HG03469 (cell line): ENCODE data around the gene SHB.
"Not testable (repeated sequence)": the region's sequence is repeated elsewhere in the genome, so short reads cannot be mapped to it uniquely, and the experiment has no call there.

Experiments used
- ATAC-seq: cut with Tn5 transposase; IDR thresholded peaks from one replicate; pipeline ENCODE4 v1.9.1; 2021; ENCODE audit warnings: mild to moderate bottlenecking, moderate library complexity, moderate number of reproducible peaks; ENCODE audit not compliant: unreplicated experiment

The SHB gene

GRCh38 chr9:37921546-37922300 lies 147.3 kb downstream of the SHB start:
- ATAC-seq: no peak

DNA sequence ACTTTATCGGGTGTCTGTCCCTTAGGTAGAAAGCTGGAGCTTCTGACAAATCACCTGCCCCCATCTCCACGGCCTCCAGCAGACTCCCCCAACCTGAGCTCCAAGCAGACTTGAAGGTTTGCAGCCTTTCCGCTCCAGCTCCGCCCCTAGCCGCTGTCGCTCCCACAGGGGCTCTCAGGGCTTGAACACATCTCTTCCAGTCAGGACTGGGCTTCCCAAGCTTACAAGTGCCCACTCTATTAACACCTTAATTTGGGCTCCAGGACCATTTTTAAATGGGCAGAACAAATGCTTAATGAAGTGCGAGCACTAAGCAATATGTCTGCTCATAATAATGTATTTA lies 147.9 kb downstream of the SHB start:
- no peak for ATAC-seq

DNA sequence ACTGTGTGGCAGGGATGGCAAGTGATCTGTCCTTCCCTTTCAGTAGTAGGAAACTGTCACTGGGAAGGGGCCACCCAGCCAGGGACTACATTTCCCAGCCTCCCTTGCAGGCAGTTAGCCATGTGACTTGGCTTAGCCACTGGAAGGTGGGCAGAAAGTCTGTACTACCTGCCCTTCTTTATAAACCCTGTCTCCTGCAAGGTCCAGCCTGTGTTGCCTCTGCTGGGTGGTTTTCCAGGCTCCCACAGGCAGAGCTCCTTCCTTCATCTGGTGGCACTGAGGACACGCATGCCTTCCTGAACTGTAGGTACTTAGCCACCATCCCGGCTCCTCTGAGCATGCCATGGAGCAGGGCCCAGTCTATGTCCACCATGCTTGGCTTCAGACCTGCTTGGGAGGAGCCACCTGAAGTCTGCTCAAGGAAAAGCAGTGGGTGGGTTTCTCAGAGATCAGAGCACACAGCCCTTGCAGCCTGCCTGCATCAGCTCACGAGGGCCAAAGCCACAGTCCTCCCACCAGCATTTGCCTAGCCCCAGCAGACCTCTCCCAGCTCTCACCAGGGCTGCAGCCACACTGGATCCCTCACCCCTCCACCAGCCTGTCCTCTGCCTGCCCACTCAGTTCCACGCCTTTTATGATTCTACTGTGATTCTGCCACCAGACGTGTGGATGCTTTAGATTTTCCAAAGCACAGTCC lies 148.4 kb downstream of the SHB start:
- peak; percentile 60 for ATAC-seq

DNA sequence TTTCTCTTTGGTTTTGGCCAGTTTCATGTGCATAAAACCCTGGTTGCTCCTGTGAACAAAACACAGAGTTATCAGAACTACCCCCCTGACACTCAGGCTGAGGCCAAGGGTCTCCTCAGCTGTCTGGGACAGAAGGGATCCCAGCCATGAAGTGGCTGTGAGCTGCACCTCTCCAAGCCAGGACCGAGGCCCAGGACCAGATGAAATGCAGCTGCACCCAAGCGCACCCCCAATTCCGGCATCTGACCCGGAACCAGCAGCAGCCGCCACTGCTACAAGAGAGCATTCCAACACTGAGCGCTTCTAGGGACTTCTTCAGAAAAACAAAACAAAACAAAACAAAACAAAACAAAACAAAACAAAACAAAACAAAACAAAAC lies 149.1 kb downstream of the SHB start:
- no peak for ATAC-seq

DNA sequence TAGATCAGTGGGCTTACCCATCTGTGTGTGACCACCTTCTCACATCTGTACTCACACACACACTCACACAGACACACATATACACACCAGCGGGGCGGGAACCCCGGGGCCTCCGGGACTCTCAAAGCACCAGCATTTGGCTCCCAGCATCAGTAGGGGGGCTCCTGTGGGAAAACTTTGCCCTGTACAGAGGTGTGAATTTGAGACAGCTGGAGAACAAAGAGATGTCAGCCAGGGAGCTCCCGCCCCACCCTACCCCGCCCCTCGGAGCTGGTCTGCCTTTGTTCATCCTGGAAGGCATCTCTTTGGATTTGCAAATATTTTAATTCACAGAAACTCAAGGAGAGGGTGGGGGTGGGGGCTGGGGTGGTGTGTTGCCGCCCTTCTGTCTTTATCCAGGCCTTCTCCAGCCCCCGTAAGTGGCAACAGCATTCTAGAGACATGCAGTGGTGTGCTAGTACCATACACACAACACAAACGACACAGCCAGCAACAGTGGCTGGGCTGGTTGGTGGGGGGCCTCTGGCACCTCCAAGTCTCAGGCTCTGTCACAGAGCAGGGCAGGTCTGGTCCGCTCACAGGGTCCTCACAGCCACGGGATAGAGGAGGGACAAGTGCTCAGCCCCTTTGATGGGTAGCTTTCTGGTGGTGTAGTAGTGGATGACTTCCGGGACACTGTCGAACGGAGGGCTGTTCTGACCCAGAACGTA lies 149.6 kb downstream of the SHB start:
- no peak for ATAC-seq

- ATAC-seq: no peak
Measured at GRCh38 chr9:37918665-37919170, 150.3 kb downstream of the SHB start.

- no peak for ATAC-seq
Measured at GRCh38 chr9:37917801-37918664, 151.0 kb downstream of the SHB start.

DNA sequence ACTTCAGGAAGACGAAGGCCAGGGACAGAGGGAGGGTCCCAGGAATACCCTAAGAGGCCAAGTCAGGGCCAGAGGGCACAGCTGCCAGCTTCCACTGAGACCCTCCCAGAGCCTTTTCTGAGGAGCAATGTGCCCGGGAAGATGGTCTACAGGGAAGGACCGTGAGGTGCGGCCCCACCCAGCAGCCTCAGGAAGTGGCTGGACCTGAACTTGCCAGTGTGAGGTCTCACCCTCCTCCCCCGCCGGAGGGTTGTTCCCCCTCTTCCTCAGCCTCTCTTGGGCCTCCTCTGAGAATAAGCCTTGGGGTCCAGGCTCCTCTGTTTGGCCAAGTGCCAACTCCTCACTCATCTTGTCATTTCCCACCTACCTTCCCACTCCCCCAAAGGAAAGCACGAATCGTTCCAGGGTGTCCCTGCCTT lies 151.7 kb downstream of the SHB start:
- ATAC-seq: no peak

- ATAC-seq: no peak
Measured at GRCh38 chr9:37916471-37917312, 152.3 kb downstream of the SHB start.

- no peak for ATAC-seq
Measured at GRCh38 chr9:37915911-37916470, 153.0 kb downstream of the SHB start.

DNA sequence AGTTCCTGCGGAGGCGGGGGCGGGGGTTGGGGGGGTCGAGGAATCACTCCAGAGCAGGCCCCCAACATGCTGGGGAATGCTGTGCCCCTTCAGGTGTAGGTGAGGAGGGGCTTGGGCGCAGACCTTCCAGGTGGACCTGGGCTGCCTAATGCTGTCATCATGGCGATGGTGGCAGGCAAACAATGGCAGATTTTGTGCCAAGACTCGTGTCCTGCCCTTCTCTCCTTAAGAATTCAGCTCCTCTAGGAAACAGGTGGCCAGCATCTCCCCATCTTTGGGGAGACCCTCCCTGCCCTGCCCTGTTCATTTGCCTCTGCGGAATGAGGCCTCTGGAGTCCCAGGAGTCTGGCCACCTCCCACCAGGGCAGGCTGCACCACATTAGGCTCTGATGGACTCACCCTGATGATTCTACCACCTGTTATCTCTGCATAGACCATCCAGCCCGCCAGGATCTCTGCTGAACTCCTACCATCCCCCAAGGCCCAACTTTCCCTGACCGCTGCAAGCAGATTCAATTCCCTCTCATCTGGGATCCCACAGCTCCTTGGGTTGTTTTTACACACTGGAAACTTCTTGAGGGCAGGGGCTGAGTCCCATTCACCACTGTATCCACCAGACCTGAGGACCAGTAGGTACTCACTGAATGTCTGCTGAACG lies 154.2 kb downstream of the SHB start:
- ATAC-seq: no peak

DNA sequence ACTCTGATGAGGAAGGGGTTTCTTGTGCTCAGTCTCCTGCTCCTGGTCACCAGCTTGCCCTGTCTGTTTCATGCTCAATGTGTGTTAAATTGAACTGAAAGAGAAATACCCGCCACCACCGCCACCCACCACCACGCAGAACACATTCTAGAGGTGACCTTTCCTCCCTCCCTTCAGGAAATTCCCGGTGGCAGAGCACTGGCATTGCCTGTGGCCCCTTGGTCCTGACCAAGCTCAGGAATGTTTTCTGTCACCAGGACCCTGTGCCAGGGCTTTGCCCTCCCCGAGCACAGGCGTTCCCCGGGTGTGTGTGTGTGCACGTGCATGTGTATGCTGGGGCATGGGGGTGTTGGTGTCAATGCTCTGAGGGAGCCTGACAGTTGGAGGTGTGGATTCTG lies 154.9 kb downstream of the SHB start:
- ATAC-seq: no peak

DNA sequence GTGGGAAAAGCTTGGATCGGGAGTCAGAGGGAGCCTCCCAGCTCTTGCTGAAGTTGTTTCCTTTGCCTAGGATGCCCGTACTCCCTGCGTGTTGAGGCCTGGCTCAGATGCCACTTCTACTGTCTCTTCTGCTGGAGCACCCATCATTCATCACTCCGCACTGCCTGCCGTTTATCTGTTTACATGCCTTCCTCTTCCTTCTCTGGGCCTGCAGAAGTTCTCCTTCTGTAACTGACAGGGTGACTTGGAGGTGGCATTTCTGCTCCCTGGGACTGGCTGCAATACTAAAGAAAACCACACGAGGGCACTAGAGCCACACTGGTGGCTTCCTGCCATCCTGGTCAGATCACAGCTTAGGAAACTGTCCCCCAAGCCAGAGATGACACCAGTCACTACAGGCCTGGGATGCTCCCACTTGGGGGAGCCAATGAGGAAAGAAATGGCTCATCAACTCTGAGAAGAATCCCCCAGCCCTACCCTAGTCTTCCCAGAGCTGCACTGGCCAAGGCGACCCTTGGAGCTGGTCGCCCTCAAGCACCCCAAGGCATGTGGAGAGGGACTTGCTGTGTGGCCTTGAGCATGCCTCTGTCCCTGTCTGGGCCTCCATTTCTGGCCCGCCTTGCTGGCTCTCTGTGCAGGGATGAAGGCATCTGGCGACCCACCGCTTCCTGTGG lies 155.4 kb downstream of the SHB start:
- ATAC-seq: peak; percentile 76

DNA sequence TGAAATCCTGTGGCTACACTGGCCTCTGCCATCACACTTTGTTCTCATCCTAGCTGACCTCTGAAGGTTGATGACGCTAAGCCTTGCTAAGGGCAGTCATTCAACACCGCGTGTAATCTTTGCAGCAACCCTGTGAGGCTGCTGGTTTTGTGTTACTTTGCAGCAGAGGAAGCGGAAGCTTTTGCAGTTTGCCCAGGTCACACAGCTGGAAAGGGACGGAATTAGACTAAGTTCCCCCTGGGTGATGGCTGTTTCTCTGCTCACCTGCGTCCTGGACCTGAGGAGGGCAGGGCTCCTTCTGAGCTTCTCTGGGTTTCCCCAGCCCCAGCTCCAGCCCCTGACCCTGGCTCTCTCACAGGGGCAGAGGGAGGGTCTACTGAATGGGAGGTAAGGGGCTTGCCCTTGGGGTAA lies 157.8 kb downstream of the SHB start:
- no peak for ATAC-seq

DNA sequence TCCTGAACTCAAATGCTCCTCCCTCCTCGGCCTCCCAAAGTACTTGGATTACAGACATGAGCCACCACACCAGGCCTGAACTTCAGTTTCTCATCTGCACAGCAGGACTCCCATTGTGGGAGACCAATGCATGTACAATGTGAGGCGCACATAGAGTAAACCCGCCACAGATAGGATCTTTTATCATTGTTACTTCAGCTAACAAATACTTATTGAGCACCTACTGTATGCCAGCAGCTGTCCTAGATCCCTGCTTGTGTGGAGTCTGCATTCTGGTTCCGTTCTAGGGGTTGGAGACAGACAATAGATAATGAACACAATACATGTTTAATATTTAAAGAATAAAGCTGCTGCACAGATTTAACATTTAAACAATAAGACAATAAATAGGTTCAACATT lies 158.8 kb downstream of the SHB start:
- ATAC-seq: no peak

DNA sequence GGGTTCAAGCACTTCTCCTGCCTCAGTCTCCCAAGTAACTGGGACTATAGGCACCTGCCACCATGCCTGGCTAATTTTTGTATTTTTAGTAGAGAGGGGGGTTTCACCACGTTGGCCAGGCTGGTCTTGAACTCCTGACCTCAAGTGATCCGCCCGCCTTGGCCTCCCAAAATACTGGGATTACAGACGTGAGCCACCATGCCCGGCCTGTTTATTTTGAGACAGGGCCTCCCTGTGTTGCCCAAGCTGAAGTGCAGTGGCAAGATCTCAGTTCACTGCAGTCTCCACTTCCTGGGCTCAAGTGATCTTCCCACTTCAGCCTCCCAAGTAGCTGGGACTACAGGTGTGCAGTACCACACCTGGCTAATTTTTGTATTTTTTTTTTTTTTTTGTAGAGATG lies 159.2 kb downstream of the SHB start:
- not testable (repeated sequence) for ATAC-seq

DNA sequence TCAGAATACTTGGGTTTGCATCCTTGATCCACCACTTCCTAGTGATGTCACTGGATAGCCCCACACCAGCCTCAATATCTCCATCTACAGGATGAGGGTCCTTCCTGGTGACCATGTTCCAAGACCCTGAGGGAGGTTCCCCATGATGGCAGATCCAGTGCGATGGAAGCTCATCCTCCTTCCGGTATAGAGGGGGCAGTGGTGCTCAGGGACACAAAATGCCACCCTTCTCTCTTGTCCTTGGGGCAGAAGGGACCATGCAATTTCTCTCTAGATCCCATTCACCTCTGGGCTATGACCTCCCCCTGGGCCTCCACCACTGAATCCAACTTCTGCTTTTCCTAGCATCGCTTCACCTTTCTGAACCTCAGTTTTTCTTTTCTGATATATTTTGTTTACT lies 159.7 kb downstream of the SHB start:
- ATAC-seq: no peak

- no peak for ATAC-seq
Measured at GRCh38 chr9:37908698-37909186, 160.3 kb downstream of the SHB start.
